H1 (cell line): ENCODE measurements around the gene COA1. TPM values are rescaled to one million over a fixed set of nuclear protein-coding genes. Genes with fewer than 3 reads are reported as not detected.

Source experiments
- ASH2L ChIP-seq: fragments of 200-600, 300-600 bp; sonication (generic); IDR thresholded peaks from one replicate; pipeline ENCODE4 v1.7.1; 2017; ENCODE audit warnings: low read length
- POLR2AphosphoS5 ChIP-seq: IDR thresholded peaks from 2 replicates; pipeline ENCODE4 v1.6.1; 2011; ENCODE audit warnings: low read depth, low read length
- SIN3A ChIP-seq, 2 experiments: IDR thresholded peaks in 1 of 2; conservative IDR thresholded peaks in 1 of 2; 2 replicates each; pipeline ENCODE4 v1.6.1; 2011 to 2012; ENCODE audit warnings: low read length in 2 of 2, improper control_type of control experiment in 1 of 2, low read depth in 1 of 2, mild to moderate bottlenecking in 1 of 2
- SIRT6 ChIP-seq: IDR thresholded peaks from one replicate; pipeline ENCODE4 v1.7.1; 2012; ENCODE audit warnings: low read length, inconsistent platforms
- SIX5 ChIP-seq: IDR thresholded peaks from 2 replicates; pipeline ENCODE4 v1.6.1; 2011; ENCODE audit warnings: mild to moderate bottlenecking, low read depth, low read length
- polyA plus RNA-seq, 7 experiments: library from polyadenylated mRNA; depleted of rRNA in 3 of 7; stranded (reverse) in 5 of 7; unstranded in 2 of 7; fragments of >200 nt in 5 of 7; fragments of 200-250 nt in 2 of 7; gene quantifications; 1 replicate in 5 of 7; 2 replicates in 1 of 7; 4 replicates in 1 of 7; pipeline versions ENCODE4 v1.2.1 to v1.2.3, GENCODE V29; 2011 to 2013; ENCODE audit warnings: missing spikeins in 2 of 7, mixed read lengths in 2 of 7
- total RNA-seq: library from RNA; stranded (reverse); fragmentation: NEBNext Ultra II Directional; extraction: Animal tissue kit (Norgen Biotek cat#: 25700); gene quantifications from 2 replicates; pipeline ENCODE4 v1.2.1, GENCODE V29; 2021
- TF ChIP-seq, protein P1 (sequence below): fragments of 300-600 bp; sonication (generic); IDR thresholded peaks from 2 replicates; pipeline ENCODE4 v1.7.1; 2012; ENCODE audit warnings: low read length, moderate library complexity, mild to moderate bottlenecking, inconsistent platforms; ENCODE audit not compliant: insufficient replicate concordance

COA1 gene
- total and polyA plus RNA-seq, 2 of the 8 experiments (the other 6 are each of a cell fraction or from before 2014, with no cell fraction given): 98.6 to 143 TPM

DNA sequence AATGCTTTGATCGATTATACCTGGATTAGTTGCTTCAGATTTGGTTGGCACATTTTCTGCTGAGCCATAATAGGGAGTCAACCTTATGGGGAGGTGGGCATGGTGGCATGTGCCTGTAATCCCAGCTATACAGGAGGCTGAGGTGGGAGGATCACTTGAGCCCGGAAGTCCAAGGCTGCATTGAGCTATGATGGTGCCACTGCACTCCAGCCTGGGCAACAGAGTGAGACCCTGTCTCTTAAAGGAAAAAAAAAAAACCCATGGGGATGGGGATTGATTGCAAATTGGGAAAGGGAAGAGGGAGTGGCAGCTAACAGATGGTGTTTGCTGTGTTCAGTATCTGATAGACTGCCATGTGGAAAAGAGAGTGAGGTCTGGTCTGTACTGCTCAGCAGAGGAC, 135.3 kb downstream of the COA1 start (continued):
- TF ChIP-seq, protein P1, sequence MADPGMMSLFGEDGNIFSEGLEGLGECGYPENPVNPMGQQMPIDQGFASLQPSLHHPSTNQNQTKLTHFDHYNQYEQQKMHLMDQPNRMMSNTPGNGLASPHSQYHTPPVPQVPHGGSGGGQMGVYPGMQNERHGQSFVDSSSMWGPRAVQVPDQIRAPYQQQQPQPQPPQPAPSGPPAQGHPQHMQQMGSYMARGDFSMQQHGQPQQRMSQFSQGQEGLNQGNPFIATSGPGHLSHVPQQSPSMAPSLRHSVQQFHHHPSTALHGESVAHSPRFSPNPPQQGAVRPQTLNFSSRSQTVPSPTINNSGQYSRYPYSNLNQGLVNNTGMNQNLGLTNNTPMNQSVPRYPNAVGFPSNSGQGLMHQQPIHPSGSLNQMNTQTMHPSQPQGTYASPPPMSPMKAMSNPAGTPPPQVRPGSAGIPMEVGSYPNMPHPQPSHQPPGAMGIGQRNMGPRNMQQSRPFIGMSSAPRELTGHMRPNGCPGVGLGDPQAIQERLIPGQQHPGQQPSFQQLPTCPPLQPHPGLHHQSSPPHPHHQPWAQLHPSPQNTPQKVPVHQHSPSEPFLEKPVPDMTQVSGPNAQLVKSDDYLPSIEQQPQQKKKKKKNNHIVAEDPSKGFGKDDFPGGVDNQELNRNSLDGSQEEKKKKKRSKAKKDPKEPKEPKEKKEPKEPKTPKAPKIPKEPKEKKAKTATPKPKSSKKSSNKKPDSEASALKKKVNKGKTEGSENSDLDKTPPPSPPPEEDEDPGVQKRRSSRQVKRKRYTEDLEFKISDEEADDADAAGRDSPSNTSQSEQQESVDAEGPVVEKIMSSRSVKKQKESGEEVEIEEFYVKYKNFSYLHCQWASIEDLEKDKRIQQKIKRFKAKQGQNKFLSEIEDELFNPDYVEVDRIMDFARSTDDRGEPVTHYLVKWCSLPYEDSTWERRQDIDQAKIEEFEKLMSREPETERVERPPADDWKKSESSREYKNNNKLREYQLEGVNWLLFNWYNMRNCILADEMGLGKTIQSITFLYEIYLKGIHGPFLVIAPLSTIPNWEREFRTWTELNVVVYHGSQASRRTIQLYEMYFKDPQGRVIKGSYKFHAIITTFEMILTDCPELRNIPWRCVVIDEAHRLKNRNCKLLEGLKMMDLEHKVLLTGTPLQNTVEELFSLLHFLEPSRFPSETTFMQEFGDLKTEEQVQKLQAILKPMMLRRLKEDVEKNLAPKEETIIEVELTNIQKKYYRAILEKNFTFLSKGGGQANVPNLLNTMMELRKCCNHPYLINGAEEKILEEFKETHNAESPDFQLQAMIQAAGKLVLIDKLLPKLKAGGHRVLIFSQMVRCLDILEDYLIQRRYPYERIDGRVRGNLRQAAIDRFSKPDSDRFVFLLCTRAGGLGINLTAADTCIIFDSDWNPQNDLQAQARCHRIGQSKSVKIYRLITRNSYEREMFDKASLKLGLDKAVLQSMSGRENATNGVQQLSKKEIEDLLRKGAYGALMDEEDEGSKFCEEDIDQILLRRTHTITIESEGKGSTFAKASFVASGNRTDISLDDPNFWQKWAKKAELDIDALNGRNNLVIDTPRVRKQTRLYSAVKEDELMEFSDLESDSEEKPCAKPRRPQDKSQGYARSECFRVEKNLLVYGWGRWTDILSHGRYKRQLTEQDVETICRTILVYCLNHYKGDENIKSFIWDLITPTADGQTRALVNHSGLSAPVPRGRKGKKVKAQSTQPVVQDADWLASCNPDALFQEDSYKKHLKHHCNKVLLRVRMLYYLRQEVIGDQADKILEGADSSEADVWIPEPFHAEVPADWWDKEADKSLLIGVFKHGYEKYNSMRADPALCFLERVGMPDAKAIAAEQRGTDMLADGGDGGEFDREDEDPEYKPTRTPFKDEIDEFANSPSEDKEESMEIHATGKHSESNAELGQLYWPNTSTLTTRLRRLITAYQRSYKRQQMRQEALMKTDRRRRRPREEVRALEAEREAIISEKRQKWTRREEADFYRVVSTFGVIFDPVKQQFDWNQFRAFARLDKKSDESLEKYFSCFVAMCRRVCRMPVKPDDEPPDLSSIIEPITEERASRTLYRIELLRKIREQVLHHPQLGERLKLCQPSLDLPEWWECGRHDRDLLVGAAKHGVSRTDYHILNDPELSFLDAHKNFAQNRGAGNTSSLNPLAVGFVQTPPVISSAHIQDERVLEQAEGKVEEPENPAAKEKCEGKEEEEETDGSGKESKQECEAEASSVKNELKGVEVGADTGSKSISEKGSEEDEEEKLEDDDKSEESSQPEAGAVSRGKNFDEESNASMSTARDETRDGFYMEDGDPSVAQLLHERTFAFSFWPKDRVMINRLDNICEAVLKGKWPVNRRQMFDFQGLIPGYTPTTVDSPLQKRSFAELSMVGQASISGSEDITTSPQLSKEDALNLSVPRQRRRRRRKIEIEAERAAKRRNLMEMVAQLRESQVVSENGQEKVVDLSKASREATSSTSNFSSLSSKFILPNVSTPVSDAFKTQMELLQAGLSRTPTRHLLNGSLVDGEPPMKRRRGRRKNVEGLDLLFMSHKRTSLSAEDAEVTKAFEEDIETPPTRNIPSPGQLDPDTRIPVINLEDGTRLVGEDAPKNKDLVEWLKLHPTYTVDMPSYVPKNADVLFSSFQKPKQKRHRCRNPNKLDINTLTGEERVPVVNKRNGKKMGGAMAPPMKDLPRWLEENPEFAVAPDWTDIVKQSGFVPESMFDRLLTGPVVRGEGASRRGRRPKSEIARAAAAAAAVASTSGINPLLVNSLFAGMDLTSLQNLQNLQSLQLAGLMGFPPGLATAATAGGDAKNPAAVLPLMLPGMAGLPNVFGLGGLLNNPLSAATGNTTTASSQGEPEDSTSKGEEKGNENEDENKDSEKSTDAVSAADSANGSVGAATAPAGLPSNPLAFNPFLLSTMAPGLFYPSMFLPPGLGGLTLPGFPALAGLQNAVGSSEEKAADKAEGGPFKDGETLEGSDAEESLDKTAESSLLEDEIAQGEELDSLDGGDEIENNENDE: no peak
- TF ChIP-seq ASH2L (no peak), POLR2AphosphoS5 (no peak), SIRT6 (no peak), SIX5 (no peak), SIN3A (conservative IDR thresholded peaks at IDR 0.05 in 1 of 2, IDR thresholded peaks at IDR 0.05 in 1 of 2; ENCODE audit: low read depth in 1 of 2, low read length in 2 of 2) (no peak)
